Kidney tubule cell (primary cell): ENCODE data around the gene PRSS37.
A peak's percentile ranks its signal among the peaks of the same experiment; 100 is the strongest.
"Not testable (repeated sequence)": the region's sequence is repeated elsewhere in the genome, so short reads cannot be mapped to it uniquely, and the experiment has no call there.

Source experiments
- DNase-seq: peaks from one replicate; pipeline ENCODE4 v3.0.0-alpha.2; 2018; ENCODE audit warnings: low spot score

PRSS37 gene, protein sequence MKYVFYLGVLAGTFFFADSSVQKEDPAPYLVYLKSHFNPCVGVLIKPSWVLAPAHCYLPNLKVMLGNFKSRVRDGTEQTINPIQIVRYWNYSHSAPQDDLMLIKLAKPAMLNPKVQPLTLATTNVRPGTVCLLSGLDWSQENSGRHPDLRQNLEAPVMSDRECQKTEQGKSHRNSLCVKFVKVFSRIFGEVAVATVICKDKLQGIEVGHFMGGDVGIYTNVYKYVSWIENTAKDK

DNA sequence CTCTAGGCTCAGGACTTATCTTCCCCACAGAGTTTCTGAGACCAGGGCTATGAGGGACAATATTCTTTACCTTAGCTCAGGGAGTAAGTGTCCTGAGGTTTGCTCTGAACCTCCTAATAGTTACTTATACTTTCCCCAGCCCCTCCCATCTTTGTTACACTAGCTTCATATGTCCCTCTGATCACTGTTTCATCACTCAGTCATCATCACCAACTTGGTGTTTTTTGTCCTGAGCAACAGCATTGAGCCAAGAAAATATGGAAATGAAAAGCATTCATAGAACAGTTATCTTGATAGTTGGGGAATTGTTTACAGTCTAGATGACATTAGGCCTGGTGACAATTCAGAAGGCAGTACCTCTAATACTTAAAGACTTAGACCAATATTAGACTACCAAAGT is at the start of gene PRSS37:
TSS of gene PRSS37 (minus strand) at position 101 of the 400 bp plus-strand sequence. CDS start 436 bp downstream, outside the sequence.
- no peak for DNase-seq

DNA sequence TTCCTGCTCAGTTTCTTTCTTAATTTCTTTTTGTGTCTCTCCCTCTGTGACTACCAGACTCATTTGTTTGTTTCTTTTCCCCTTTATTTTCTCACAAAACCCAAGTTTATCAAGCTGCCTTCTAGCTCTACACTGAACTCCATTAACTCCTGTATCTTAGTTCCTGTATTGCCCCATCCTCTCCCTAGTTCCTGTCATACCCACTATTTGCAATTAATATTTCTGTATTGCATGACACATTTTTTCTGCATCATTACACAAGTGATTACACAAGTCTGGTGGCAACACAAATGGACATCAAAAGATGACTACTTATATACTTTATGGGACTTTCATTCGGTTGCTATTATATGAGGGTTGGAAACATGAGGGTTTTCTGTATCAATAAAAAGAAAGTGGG is 48.0 kb upstream of the PRSS37 start:
- DNase-seq: peak; percentile 6

DNA sequence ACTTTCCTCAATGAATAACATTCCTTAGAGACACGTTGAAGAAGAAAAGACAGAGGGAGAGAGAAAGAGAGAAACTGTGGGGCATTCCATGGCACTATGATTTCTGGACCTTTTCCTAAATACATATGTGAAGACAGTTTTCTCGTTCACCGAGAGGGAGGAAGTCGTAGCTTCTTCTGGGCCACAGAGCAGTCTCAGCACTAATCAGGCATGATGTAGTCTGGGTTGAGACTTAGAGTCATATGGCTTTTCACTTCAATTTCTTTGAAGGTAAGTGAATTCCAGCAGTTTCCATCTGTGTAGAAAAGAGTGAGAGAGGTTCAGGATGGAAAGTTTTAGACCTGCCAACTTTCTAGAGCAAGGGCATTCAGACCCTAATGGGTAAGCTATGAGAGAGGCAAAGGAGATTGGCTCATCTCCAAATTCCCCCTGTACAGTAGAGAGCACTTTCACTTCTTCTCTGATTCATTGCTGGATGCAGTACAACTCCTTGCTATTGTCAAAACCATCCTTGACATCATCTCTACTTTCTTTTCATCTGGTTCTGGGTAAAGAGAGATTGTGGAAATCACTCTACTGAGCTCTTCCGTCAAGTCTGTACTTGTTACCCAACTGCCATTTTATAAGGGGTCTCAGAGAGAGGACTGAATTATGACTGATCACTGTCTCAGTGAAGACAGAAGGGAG is 43.4 kb upstream of the PRSS37 start:
- no peak for DNase-seq

DNA sequence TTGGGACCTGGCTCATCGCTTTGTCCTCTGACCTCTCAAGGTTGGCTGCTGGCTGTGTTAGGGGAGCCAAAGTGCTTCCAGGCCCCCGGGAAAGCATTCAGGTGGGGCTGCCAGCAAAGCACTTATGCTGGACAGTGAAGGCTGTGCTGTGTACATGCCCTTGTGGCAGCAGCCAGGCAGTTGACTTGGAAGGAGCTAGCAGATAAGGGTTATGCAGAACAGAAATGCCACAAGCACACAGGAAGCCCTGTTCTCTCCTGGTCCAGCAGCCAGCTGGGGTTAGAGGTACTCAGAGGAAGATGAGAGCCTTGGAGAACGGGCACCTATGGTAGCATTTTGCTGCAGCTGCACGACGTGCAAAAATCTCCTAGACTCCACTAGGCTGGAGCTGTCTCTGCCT is 39.7 kb upstream of the PRSS37 start:
- no peak for DNase-seq

DNA sequence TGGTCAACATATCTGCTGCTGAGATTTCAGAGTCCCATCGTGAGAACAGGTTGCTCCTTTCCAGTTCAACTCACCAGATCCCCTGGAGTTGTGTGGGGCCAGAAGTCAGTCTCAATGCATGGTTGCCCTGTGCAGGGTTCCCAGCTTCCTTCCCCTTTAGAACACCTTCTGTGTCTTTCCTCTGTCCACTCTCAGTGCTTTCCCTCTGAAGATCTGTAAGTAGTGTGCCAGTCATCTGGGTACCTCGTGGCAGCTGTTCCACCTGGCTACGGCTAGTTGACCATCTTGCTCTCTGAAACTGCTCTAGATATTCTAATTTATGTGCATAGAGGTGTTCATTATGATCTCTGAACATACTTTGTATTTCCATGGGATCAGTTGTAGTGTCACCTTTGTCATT is 36.1 kb upstream of the PRSS37 start:
- no peak for DNase-seq

DNA sequence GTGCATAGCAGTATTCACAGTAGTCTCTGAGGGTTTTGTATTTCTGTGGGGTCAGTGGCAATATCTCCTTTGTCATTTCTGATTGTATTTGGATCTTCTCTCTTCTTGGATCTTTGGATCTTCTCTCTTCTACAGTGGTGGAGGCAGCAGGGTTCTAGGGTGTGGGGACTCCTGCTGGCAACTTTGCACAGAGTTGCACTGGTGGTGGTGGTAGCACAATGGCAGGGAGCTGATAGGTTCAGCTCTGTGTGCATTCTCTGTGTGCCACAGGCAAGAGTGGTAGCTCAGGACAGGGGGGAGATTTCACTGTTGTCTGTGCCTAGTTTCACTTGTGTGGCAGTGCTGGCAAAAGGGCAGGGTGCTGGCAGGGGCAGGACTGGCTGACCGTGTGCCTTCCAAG is 35.1 kb upstream of the PRSS37 start:
- DNase-seq: no peak

DNA sequence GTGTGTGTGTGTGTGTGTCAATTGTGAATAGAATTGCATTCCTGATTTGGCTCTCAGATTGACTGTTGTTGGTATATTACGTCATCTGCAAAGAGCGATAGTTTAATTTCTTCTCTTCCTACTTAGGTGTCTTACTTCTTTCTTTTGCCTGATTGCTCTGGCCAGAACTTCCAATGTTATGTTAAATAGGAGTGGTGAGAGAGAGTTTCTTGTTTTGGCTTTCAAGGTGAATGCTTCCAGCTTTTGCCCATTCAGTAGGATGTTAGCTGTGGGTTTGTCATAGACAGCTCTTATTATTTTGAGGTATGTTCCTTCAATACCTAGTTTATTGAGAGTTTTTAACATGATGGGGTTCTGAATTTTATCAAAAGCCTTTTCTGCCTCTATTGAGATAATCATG is 34.2 kb upstream of the PRSS37 start:
- no peak for DNase-seq

DNA sequence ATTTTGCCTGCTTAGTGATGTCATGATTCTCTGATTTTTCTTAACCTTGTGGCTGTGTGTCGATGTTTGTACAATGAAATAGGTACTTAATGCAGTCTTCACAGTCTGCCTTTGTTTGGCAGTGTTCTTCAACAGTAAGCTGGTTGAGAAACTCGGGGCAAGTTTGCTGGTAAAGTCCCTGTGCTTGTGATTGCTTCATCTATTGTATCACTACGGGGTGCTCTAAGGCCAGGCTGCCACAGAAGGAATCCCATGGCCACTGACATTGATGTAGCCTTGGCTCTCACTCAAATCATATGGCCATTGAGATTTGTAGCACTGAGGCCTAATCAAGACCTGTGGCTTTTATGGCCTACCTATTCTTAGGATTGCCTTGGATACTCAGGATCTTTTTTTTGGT is 33.5 kb upstream of the PRSS37 start:
- no peak for DNase-seq

DNA sequence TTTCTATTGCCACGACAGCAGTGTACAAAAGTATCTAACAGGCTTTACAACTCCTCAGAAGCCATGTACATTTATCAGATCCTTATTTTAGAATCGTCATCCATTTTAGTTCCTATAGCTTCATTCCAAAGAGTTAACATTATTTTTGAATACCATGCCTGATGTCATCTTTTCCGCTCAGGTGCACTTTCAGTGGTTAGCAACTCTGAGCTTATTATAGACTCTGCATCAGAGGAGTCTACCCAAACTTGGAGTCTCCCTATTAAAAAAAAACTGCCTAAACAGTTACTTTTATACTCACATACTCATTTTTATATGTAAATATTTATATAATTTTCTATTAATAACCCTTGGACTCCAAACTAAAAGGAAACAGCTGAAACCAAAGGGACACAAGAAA is 31.6 kb upstream of the PRSS37 start:
- DNase-seq: peak; percentile 12

DNA sequence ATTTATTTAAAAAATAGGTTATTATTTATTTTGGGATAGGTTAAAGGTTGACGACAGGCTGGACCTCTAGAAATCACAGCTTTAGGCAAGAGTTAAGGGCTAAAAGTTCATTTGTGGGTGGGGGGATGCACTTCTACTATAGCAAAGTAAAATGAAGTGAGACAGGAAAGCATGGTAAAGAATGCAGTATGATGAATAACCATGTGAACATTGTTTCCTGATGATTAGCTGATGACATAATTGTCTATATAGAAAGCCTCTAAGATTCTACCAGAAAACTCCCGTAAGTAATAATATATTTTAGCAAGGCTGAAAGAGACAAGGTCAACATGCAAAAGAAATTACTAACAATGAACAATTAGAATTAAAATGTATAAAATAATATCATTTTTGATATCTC is 25.7 kb upstream of the PRSS37 start:
- peak; percentile 51 for DNase-seq

DNA sequence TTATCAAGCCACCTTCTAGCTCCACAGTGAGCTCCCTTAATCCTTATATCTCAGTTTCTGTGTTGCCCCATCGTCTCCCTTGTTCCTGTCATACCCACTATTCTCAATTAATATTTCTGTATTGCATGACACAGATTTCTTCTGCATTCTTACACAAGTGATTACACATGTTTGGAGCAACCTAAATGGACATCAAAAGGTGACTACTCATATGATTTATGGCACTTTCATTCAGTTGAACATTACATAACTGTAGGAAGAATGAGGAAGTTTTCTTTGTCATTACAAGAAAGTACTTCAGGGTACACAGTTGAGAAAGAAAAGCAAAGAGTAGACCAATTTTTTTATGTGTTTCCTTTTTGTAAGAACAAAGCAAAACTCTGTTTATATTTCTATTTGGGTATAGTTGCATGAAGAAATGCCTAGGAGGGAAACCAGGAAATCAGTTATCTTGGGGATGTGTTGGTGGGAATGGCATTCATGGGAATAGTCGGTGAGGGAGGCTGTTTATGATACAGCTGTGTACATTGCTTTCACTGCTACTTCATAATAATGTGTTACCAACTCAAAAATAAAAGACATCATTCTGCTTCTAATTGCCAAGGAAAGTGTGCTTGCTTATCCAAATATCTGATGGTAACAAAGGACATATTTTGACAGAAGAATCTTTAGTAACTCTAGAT is 23.6 kb upstream of the PRSS37 start:
- peak; percentile 93 for DNase-seq

DNA sequence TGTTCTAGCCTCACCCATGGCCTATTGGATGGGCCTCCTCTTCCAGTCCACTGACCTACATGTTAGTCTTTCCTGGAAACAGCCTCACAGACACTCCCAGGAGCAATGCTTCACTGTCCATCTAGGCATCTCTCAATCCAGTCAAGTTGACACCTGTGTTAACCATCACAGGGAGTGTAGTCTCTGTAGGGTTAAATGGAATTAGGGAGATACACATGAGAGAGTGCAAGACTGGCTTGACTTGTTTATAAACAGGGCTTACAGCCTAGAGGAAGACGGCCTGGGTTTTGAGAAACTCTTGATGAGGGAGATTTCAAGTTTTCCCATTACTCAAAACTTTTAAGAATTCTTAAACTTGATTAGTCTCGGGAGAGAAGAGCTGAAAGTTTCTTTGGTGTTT is 18.9 kb upstream of the PRSS37 start:
- DNase-seq: no peak

DNA sequence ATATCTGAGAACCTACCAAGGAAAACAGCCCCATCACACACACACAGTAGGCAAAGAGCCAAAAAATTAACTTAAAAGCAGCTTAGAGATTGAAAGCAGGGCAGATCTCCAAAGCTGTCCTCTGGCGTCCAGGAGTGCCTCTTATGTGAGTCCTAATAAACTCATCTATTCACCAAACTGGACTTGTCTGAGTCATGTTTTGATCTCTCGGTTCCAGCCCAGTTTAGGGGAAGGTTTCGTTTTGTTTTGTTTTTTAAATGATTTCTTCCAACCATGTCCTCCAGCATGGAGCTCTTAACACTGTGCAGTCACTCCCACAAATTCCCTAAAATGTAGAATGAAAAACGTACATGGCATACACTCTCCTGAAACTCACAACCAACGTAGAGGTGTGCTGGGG is 6.7 kb upstream of the PRSS37 start:
- DNase-seq: no peak

DNA sequence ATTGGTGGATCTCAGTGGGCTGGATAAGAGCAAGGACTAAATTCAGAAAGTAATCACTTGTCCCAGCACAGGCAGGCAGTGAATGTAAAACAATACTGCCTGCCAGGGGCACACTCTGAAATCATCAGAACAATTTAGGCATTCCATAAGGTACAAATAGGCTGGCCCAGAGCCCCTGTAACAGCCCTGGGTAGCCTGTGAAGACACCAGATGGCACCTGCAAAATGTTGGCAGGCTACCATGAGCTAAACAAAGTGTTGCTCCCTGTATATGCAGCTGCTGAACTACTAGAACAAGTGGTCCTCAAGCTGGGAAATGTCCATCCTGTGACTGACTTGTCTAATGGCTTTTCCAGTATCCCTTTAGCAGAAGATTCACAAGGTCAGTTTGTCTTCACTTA is 3.0 kb upstream of the PRSS37 start:
- DNase-seq: no peak

DNA sequence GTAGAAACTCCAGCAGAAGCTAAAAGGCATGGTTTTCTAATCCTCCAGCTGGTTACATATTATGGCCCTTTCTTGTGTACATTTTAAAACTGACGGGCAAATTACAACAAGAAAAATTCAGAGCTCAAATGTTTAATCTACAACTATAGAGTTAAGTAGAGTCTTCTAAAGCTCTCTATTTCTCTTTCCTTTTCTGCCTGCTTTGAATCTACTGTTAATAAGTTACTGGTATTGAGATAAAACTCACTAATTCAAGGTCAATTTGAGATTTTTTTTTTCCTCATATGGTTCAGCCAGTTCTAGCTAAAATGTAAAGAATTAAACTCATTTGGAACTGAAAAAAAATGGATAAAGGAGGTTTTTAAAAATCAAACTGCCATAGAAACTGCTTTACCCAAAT is 1.6 kb upstream of the PRSS37 start:
- no peak for DNase-seq

DNA sequence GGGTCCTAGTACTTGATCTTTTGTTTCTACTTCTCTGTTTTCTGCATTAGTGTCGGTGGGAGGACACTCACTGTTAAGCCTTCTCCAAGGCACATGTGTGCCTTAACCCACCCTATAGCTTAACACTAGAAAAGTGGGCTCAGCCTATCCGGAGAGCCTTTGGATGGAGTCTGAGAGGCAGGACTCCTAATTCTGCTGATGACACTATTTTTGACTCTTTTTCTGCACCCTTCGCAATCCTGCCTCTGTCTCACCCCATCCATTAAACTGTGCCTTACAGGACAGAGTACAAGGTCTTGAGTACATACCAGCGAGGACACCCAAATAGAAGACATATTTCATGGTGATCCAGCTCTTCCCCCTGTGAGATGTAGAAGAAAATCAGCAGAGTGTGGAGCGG is 577 bp downstream of the PRSS37 start:
- DNase-seq: no peak

DNA sequence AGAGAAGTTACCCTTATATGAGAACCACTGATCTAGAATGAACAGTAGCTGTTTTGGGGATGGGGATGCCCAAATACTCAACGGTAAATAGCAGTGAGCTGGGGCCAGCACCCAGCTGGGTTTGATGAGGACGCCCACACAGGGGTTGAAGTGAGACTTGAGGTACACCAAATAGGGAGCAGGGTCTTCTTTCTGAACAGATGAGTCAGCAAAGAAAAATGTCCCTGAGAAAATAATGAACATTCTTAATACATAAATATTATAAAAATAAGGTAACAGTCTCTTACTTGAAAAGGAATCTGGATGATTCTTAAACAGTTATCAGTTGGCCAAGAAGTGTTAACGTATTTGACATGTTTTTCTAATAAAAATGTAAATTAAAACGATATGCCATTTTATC is 2.0 kb downstream of the PRSS37 start:
- DNase-seq: no peak

DNA sequence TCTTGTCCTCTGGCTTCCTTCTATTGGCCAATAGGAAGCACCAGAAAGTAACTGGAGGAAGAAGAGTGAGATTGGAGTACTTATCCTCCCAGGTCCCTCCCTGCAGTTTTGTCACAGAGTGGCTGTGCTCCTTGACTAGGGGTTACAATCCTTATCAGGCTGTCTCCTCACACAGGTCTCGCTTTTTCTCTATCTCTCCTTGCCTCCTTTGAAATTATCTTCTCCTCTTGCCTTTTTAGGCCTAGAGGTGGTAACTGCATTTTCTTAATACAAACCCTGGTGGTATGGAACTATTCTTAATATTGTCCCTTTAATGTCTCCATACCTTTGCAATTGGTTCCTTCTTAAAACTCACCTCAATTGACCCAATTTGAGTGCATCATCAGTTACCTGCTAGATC is 2.7 kb downstream of the PRSS37 start:
- no peak for DNase-seq

DNA sequence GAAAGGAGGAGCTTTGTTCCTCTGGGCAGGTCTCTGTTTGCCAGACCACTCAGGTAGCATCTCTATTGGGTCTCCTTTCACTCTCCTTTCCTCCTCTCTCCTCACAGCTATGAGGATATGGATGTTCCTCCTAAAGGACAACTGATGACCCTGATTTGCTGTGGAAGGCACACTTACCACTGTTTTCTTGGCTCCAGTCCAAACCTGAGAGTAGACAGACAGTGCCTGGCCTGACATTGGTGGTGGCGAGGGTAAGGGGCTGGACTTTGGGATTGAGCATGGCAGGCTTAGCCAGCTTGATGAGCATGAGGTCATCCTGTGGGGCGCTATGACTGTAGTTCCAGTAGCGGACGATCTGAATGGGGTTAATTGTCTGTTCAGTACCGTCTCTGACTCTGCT is 3.6 kb downstream of the PRSS37 start:
- DNase-seq: no peak

DNA sequence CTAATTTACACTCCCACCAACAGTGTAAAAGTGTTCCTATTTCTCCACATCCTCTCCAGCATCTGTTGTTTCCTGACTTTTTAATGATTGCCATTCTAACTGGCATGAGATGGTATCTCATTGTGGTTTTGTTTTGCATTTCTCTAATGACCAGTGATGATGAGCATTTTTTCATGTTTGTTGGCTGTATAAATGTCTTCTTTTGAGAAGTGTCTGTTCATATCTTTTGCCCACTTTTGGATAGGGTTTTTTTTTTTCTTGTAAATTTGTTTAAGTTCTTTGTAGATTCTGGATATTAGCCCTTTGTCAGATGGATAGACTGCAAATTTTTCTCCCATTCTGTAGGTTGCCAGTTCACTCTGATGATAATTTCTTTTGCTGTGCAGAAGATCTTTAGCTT is 18.9 kb downstream of the PRSS37 start:
- DNase-seq: not testable (repeated sequence)

DNA sequence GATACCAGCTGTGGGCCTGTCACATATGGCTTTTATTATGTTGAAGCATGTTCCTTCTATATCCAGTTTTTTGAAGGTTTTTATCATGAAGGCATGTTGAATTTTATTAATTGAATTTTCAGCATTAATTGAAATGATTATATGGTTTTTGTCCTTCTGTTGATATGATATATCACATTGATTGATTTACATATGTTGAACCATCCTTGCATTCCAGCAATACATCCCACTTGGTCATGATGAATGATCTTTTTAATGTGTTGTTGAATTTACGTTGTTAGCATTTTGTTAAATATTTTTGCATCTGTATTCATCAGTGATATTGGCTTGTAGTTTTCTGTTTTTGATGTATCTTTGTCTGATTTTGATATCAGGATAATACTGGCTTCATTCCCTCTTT is 21.2 kb downstream of the PRSS37 start:
- no peak for DNase-seq

DNA sequence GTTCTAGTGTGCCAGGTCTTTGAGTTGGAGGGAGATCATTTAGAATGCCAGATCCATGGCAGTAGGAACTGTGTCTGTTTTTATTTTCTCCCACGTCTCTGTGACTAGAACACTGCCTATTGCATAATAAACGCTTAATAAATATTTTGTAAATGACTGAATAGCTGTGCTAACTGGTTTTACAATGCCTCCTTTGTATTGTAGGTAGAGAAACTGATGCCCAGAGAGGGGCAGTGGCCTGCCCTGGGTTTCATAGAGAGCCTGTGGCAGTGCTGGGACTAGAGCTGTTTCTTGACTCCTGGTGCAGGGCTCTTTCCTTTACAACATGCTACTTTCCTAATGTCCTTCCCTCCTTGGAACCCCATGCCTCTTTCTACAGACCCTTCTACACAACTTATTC is 48.8 kb downstream of the PRSS37 start:
- peak; percentile 20 for DNase-seq

DNA sequence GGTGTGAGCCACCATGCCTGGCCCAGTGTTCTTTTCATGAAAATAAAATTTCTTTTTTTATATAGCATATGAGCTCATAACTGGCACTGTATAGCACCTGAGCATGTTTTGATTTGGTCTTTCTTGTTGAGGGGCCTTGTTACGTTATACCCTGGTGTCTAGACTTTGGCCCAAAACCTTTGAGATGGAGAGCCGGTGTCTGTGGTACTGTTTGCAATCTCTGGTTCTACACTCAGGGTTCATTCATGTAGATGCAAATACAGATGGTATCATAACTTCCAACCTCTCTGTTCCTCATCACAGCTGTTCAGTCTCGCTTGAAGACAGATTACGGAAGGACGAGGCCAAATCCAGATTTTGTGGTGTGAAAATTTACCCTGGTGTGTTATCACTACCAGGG is 51.4 kb downstream of the PRSS37 start, which contains the start of gene TAS2R5:
TSS of gene TAS2R5 (plus strand) at position 301 of the 400 bp plus-strand sequence. CDS start 145 bp downstream, outside the sequence.
- DNase-seq: no peak
